GM12873 (cell line): ENCODE measurements around the gene EBP.

Experiments used
- CTCF ChIP-seq: IDR thresholded peaks from 2 replicates; pipeline ENCODE4 v1.5.1; 2012; ENCODE audit warnings: low read depth, mild to moderate bottlenecking, moderate library complexity, low read length, control low read depth; ENCODE audit not compliant: insufficient read depth; ENCODE audit errors: missing control alignments

Gene EBP

DNA sequence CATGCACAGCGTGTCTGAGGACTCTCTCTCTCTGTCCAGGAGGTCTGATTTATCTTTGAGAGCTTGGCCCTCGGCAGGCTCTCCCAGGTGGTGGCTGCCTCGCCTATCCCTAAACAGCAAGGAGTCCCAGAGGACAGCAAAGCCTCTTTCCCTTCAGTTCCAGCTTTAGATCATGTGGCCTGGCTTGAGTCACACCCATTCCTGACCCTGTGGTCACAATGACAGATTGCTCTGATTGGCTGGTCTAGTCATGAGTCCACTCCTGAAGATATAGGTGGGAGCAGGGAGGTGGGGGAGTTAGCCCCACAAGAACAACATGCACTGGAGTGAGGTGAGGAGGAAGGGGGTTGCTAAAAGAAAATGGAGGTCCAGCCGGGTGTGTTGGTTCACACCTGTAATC lies 24.9 kb upstream of the EBP start:
- no peak for TF ChIP-seq CTCF

DNA sequence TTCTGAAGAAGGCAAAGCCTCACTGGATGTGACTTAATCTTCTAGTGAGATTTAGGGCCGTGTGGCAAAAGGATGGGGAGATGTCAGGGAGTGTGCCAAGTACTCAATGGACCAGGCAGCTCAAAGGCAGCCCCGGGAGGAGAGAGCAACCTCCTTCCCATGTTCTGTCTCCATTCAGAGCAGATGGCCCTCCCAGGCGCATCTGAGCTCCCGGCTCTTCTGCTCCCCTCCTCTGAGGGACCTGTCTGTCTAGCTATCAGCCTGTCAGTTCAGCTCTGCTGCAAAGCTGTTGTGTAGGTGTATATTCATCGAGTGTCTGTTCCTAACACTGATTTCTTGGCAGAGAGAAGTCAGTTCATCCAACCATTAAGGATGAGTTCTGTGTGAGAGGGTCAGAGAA lies 23.7 kb upstream of the EBP start:
- no peak for TF ChIP-seq CTCF

DNA sequence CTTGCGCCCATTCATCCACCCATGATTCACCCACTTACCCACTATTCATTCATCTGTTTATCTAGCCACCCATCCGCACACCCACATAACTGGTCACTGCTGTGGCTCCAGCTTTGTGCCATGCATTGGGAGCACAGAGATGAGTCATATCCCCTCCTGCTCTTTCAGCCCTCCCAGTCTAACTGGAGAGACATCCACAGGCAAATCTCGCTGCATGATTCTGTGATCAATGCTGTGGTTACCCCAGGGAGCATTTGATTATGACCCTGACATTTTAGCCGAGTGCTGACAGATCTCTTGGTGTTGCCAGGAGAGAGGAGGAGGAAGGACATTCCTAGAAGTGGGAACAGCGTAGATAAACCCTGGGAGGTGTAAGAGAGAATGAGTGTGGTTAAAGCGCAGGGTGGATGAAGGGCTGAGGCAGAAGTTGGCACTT lies 23.2 kb upstream of the EBP start:
- TF ChIP-seq CTCF = no peak

GRCh38 chrX:48504261-48504660 lies 17.3 kb upstream of the EBP start:
- no peak for TF ChIP-seq CTCF

DNA sequence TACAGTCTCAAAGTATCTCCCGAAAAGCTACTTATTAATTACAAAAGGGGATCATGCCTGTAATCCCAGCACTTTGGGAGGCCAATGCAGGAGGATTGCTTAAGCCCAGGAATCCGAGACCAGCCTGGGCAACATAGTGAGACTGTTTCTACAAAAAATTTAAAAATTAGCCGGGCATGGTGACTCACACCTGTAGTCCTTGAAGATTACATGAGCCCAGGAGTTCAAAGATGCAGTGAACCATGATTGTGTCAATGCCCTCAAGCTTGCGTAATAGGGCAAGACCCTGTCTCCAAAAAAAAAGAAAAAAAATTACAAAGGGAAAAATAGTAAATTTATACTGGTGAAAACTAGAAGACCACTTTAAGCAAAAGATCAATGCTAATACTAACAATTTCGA lies 16.1 kb upstream of the EBP start:
- no peak for TF ChIP-seq CTCF

DNA sequence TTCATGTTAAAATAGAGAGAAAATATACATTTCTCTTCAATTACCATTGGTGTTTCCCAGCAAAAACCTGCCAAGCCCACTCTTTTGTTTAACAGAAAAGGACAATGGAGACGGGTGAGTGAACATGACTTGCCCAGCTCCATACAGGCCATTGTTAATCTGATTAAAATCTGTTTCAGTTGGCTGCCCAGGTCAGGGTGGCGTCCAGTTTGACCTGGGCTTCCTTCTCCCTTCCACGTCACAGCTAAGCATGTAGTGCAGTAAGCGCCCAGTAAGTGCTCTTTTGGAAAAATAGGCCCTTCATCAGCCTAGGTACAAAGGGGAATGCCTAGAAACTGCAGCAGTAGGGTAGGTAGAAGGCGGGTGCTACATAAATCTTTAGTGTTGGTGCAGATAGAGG lies 14.4 kb upstream of the EBP start:
- no peak for TF ChIP-seq CTCF

- TF ChIP-seq CTCF = no peak
Observed at GRCh38 chrX:48508400-48509244, 13.0 kb upstream of the EBP start, which contains the start of gene PORCN. Gene PORCN, plus strand, starts transcription at chrX:48508992. Its CDS starts 829 bp downstream, at chrX:48509821.
